CD14-positive monocyte (primary cell): ENCODE data around the gene CNNM3. TPM values are rescaled to one million over a fixed set of nuclear protein-coding genes. Genes with fewer than 3 reads are reported as not detected.
A peak's percentile ranks its signal among the peaks of the same experiment; 100 is the strongest.

Experiments
- DNase-seq, 3 donors: peaks; one replicate each; pipeline ENCODE4 v3.0.0-alpha.2; 2011 to 2022
- H2AFZ ChIP-seq: 2 replicates; pipeline ENCODE4 v1.6.0; 2012; ENCODE audit warnings: mild to moderate bottlenecking, low read depth, low read length, inconsistent platforms; ENCODE audit not compliant: insufficient read depth, poor library complexity, severe bottlenecking
- H3K27ac ChIP-seq, 2 donors: 1 replicate in 1 of 2; 2 replicates in 1 of 2; pipeline ENCODE4 v1.5.1; 2012 to 2013; ENCODE audit warnings: low read length in 2 of 2, control low read depth in 1 of 2, inconsistent platforms in 1 of 2, low read depth in 1 of 2, mild to moderate bottlenecking in 1 of 2
- H3K27me3 ChIP-seq, 2 donors: one replicate each; pipeline versions ENCODE4 v1.6.0 to v1.6.1; 2011 to 2013; ENCODE audit warnings: low read length in 2 of 2; ENCODE audit not compliant: control insufficient read depth in 2 of 2, insufficient read depth in 2 of 2
- H3K36me3 ChIP-seq, 2 donors: replicated peaks in 1 of 2; 1 replicate in 1 of 2; 2 replicates in 1 of 2; pipeline versions ENCODE4 v1.5.1 to v1.6.1; 2012 to 2013; ENCODE audit warnings: low read length in 2 of 2, control low read depth in 1 of 2, inconsistent platforms in 1 of 2, mild to moderate bottlenecking in 1 of 2; ENCODE audit not compliant: insufficient read depth in 2 of 2, control insufficient read depth in 1 of 2
- H3K4me1 ChIP-seq, 2 donors: 1 replicate in 1 of 2; 2 replicates in 1 of 2; pipeline versions ENCODE4 v1.5.1 to v1.6.1; 2012 to 2013; ENCODE audit warnings: low read length in 2 of 2, control low read depth in 1 of 2, inconsistent platforms in 1 of 2, mild to moderate bottlenecking in 1 of 2, moderate library complexity in 1 of 2; ENCODE audit not compliant: insufficient read depth in 2 of 2, control insufficient read depth in 1 of 2
- H3K4me2 ChIP-seq: replicated peaks from 2 replicates; pipeline ENCODE3; 2012; ENCODE audit warnings: low read length, moderate library complexity, mild to moderate bottlenecking; ENCODE audit not compliant: poor library complexity, severe bottlenecking; ENCODE audit errors: extremely low read depth
- H3K4me3 ChIP-seq, 3 experiments: fragments of 200-600 bp in 1 of 3; sonication (generic) in 1 of 3; replicated peaks in 1 of 3; 1 replicate in 2 of 3; 2 replicates in 1 of 3; pipeline ENCODE4 v1.5.1; 2011 to 2013; ENCODE audit warnings: low read length in 3 of 3, mild to moderate bottlenecking in 3 of 3, control low read depth in 2 of 3, low read depth in 2 of 3, inconsistent platforms in 1 of 3, moderate library complexity in 1 of 3
- H3K79me2 ChIP-seq: 2 replicates; pipeline ENCODE4 v1.6.0; 2012; ENCODE audit warnings: mild to moderate bottlenecking, control low read depth, inconsistent platforms, low read length, moderate library complexity; ENCODE audit not compliant: insufficient read depth
- H3K9ac ChIP-seq: 2 replicates; pipeline ENCODE4 v1.6.0; 2017; ENCODE audit warnings: low read length, mild to moderate bottlenecking; ENCODE audit not compliant: insufficient read depth, poor library complexity, severe bottlenecking
- H3K9me3 ChIP-seq, 2 donors: replicated peaks in 1 of 2; 1 replicate in 1 of 2; 2 replicates in 1 of 2; pipeline versions ENCODE4 v1.5.1 to v1.6.1; 2012 to 2013; ENCODE audit warnings: low read length in 2 of 2, control low read depth in 1 of 2; ENCODE audit not compliant: control insufficient read depth in 1 of 2, insufficient read depth in 1 of 2
- H4K20me1 ChIP-seq: 2 replicates; pipeline ENCODE4 v1.6.0; 2012; ENCODE audit warnings: mild to moderate bottlenecking, low read length, control low read depth, moderate library complexity; ENCODE audit not compliant: insufficient read depth
- H3K27ac Mint-ChIP-seq, 7 donors: one replicate each; pipeline ENCODE4 v1.8.0; 2020; ENCODE audit warnings: mild to moderate bottlenecking in 7 of 7, mixed read lengths in 7 of 7, moderate library complexity in 6 of 7, inconsistent platforms in 2 of 7
- H3K27me3 Mint-ChIP-seq, 3 donors: one replicate each; pipeline ENCODE4 v1.8.0; 2021 to 2022; ENCODE audit warnings: low read depth in 3 of 3, mild to moderate bottlenecking in 3 of 3, mixed read lengths in 3 of 3, moderate library complexity in 3 of 3, inconsistent platforms in 1 of 3
- H3K36me3 Mint-ChIP-seq, 2 donors: one replicate each; pipeline ENCODE4 v1.8.0; 2020; ENCODE audit warnings: mixed read lengths in 2 of 2, inconsistent platforms in 1 of 2, mild to moderate bottlenecking in 1 of 2
- H3K4me1 Mint-ChIP-seq: one replicate; pipeline ENCODE4 v1.8.0; 2020; ENCODE audit warnings: mild to moderate bottlenecking, mixed read lengths
- H3K4me3 Mint-ChIP-seq, 2 donors: one replicate each; pipeline ENCODE4 v1.8.0; 2020; ENCODE audit warnings: mild to moderate bottlenecking in 2 of 2, mixed read lengths in 2 of 2, moderate library complexity in 1 of 2
- H3K9me3 Mint-ChIP-seq, 7 donors: one replicate each; pipeline ENCODE4 v1.8.0; 2020 to 2022; ENCODE audit warnings: mixed read lengths in 7 of 7, mild to moderate bottlenecking in 6 of 7, moderate library complexity in 6 of 7, inconsistent platforms in 2 of 7
- WGBS: methylation state at CpG from one replicate; pipeline ENCODE4 v1.1.5; 2013; ENCODE audit warnings: missing lambda C conversion rate; ENCODE audit not compliant: insufficient coverage; 5-methylcytosine and 5-hydroxymethylcytosine counted together
- intact Hi-C, 2 donors: fragments of 100-400 bp; cut with micrococcal nuclease; formaldehyde crosslinking; loops; one replicate each; pipeline versions ENCODE4 v1.15.0 to v1.15.1; 2023
- polyA plus RNA-seq, 3 donors: library from polyadenylated mRNA; depleted of rRNA in 1 of 3; unstranded in 2 of 3; stranded (reverse) in 1 of 3; fragments of 300-500 nt in 2 of 3; fragments of >200 nt in 1 of 3; fragmentation: Illumina TruSeq in 2 of 3; gene quantifications; 1 replicate in 2 of 3; 2 replicates in 1 of 3; pipeline ENCODE4 v1.2.3, GENCODE V29; 2012 to 2021
- small RNA-seq: library from RNA; depleted of rRNA; stranded (forward); fragments of <200 nt; gene quantifications from one replicate; pipeline ENCODE3, GENCODE V24; 2012; ENCODE audit warnings: low read depth; ENCODE audit not compliant: insufficient read length
- TF ChIP-seq, protein P1 (sequence below): fragments of 200-600 bp; IDR thresholded peaks from one replicate; pipeline ENCODE4 v1.8.0; 2022; ENCODE audit warnings: antibody characterized with exemption, mild to moderate bottlenecking

CNNM3 gene
- polyA plus RNA-seq, 3 donors, result 1.2 to 12.0 (median 4.9) TPM

DNA sequence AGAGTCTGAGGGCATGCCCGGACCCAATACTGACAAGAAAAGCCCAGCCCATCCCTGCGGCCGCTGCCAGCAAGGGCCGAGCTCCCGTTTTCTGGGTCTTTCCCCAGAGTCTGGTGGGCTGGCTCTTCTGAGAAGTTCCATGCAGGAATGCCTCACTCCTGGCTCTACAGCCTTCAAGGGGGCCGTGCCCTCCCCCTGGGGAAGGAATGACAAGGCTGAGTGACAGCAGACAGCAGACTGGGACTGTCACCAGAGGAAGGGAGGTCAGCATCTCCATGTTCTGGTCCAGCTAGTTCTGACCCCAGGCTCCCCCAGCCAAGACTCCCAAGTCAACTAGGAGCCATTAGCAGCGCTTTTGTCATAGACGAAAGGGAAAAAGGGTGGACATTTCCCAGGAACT, 66.8 kb downstream of the CNNM3 start:
- Histone ChIP-seq H3K4me1 (peaks cover 33 to 35% of the 10 kb centered on the region in 2 donors), H3K9ac (no peak overlapping the region), H3K27me3 (peaks cover 0 to 85% of the 10 kb centered on the region in 2 donors), H2AFZ (no peak overlapping the region), H3K36me3 (no peaks in the 10 kb centered on the region), H3K79me2 (no peaks in the 10 kb centered on the region), H3K4me2 (no peak overlapping the region), H4K20me1 (no peaks in the 10 kb centered on the region), H3K4me3 (no peak overlapping the region), H3K27ac (no peak overlapping the region), H3K9me3 (no peaks in the 10 kb centered on the region)
- Mint-ChIP-seq H3K27me3 (peaks cover 74 to 97% (median 79%) of the 10 kb centered on the region in 3 donors), H3K4me1 (peaks cover 23% of the 10 kb centered on the region), H3K36me3 (peaks cover 3 to 5% of the 10 kb centered on the region in 2 donors), H3K27ac (peak overlapping the region in 1 of 7 donors; percentile 68), H3K9me3 (peaks cover 0 to 5% (median 0%) of the 10 kb centered on the region in 7 donors), H3K4me3 (peak overlapping the region in 1 of 2 donors; percentile 37)
- TF ChIP-seq, protein P1, sequence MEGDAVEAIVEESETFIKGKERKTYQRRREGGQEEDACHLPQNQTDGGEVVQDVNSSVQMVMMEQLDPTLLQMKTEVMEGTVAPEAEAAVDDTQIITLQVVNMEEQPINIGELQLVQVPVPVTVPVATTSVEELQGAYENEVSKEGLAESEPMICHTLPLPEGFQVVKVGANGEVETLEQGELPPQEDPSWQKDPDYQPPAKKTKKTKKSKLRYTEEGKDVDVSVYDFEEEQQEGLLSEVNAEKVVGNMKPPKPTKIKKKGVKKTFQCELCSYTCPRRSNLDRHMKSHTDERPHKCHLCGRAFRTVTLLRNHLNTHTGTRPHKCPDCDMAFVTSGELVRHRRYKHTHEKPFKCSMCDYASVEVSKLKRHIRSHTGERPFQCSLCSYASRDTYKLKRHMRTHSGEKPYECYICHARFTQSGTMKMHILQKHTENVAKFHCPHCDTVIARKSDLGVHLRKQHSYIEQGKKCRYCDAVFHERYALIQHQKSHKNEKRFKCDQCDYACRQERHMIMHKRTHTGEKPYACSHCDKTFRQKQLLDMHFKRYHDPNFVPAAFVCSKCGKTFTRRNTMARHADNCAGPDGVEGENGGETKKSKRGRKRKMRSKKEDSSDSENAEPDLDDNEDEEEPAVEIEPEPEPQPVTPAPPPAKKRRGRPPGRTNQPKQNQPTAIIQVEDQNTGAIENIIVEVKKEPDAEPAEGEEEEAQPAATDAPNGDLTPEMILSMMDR, result no peak
- 100% methylated on average over 7 of the region's 8 CpGs for WGBS
- DNase-seq, result no peak
- intact Hi-C loops, result no loop called here

DNA sequence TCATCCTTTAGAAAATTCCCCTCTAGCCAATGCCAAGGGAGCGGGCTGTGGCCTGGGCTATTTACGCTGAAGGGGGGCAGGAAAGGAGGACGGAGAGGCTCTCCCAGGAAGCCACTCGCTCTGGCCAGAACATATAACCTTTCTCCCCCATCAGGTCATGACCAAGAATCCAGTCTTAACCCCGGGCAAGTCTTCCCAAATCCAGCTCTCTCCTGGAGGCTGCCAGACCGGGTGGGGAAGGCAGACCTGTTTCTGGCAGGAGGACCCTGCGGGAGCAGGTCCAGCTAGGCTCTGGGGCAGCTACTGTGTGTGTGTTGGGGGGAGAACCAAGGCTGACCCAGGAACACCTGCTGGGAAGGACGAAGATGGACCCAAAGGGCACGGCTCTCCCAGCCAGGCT, 67.2 kb downstream of the CNNM3 start:
- H2AFZ ChIP-seq, result no peak overlapping the region
- 91% methylated on average over 6 of the region's 9 CpGs for WGBS
- H3K4me1 ChIP-seq, result peaks cover 37 to 39% of the 10 kb centered on the region in 2 donors
- no peak overlapping the region for H3K4me2 ChIP-seq
- H3K27ac ChIP-seq, result no peak overlapping the region
- Mint-ChIP-seq H3K4me1 (peaks cover 27% of the 10 kb centered on the region), H3K36me3 (peaks cover 3 to 7% of the 10 kb centered on the region in 2 donors), H3K27ac (peak overlapping the region in 1 of 7 donors; percentile 68), H3K4me3 (peak overlapping the region; percentile 37 to 57), H3K9me3 (peaks cover 0 to 5% (median 0%) of the 10 kb centered on the region in 7 donors), H3K27me3 (peaks cover 71 to 96% (median 76%) of the 10 kb centered on the region in 3 donors)
- peaks cover 0 to 81% of the 10 kb centered on the region in 2 donors for H3K27me3 ChIP-seq
- intact Hi-C loops, result no loop called here
- H3K4me3 ChIP-seq, result no peak overlapping the region
- H3K36me3 ChIP-seq, result no peaks in the 10 kb centered on the region
- H4K20me1 ChIP-seq, result peaks cover 2% of the 10 kb centered on the region
- H3K9me3 ChIP-seq, result no peaks in the 10 kb centered on the region
- H3K9ac ChIP-seq, result no peak overlapping the region
- H3K79me2 ChIP-seq, result no peaks in the 10 kb centered on the region
- no peak for DNase-seq
- TF ChIP-seq, protein P1, result no peak

Small RNA genes within 50 kb of the gene (small RNA-seq; reads per million reads assigned to genes)
- gene MIR3127, result not detected

Other genes starting within 250 kb of the CNNM3 start
- gene KANSL3, start 178.0 kb upstream of the CNNM3 start, polyA plus RNA-seq, result 10 to 100 TPM in 1 of 3 donors, 1 to 10 TPM in 2; 2.5 to 25.3 (median 7.2) TPM
- gene FER1L5, start 173.5 kb upstream of the CNNM3 start, polyA plus RNA-seq, result not detected
- 10 to 100 TPM in 2 of 3 donors, 1 to 10 TPM in 1; 7.9 to 22.4 (median 16.6) TPM for gene LMAN2L, start 76.2 kb upstream of the CNNM3 start, polyA plus RNA-seq
- gene CNNM4, start 55.4 kb upstream of the CNNM3 start, polyA plus RNA-seq, result 1 to 10 TPM; 2.3 to 8.3 (median 2.6) TPM
- 1 to 10 TPM in 1 of 3 donors, not detected in 2; 1.4 TPM for gene ANKRD23, start 27.8 kb downstream of the CNNM3 start, polyA plus RNA-seq
- gene ANKRD39, start 41.7 kb downstream of the CNNM3 start, polyA plus RNA-seq, result 1 to 10 TPM; 6.2 to 9.7 (median 9.0) TPM
- gene SEMA4C, start 53.8 kb downstream of the CNNM3 start, polyA plus RNA-seq, result 1 to 10 TPM in 1 of 3 donors, under 1 TPM in 2; 0.08 to 5.7 (median 0.21) TPM
- gene FAM178B, start 170.3 kb downstream of the CNNM3 start, polyA plus RNA-seq, result not detected